Activated T-cell treated with anti-CD3 and anti-CD28 coated beads for 24 hours (primary cell): ENCODE results near the gene MRPL46.

Source experiments
- DNase-seq: peaks from one replicate; pipeline ENCODE4 v3.0.0-alpha.2; 2020; ENCODE audit warnings: low read depth

Gene MRPL46

GRCh38 chr15:88467073-88467934, at the start of gene MRPL46, which contains the start of gene MRPS11:
Gene MRPL46, minus strand, starts transcription at chr15:88467388. Its CDS starts 11 bp downstream, at chr15:88467377.
Gene MRPS11, plus strand, starts transcription at chr15:88467708. Its CDS starts 10 bp downstream, at chr15:88467718.
- DNase-seq, result peak; percentile 86

- no peak for DNase-seq
Observed at GRCh38 chr15:88513195-88513594, 46.0 kb upstream of the MRPL46 start.

GRCh38 chr15:88512601-88513000, 45.4 kb upstream of the MRPL46 start:
- no peak for DNase-seq

GRCh38 chr15:88512078-88512477, 44.9 kb upstream of the MRPL46 start:
- DNase-seq, result no peak

GRCh38 chr15:88511161-88511560, 44.0 kb upstream of the MRPL46 start:
- no peak for DNase-seq

GRCh38 chr15:88509964-88510363, 42.8 kb upstream of the MRPL46 start:
- no peak for DNase-seq

- DNase-seq, result no peak
Observed at GRCh38 chr15:88509321-88509720, 42.1 kb upstream of the MRPL46 start.

- no peak for DNase-seq
Observed at GRCh38 chr15:88506628-88507027, 39.4 kb upstream of the MRPL46 start.

- no peak for DNase-seq
Observed at GRCh38 chr15:88505721-88506120, 38.5 kb upstream of the MRPL46 start.

GRCh38 chr15:88504445-88504844, 37.3 kb upstream of the MRPL46 start:
- DNase-seq, result no peak

GRCh38 chr15:88498996-88499395, 31.8 kb upstream of the MRPL46 start:
- DNase-seq, result no peak

GRCh38 chr15:88497109-88497765, 30.0 kb upstream of the MRPL46 start:
- no peak for DNase-seq

GRCh38 chr15:88493844-88494243, 26.7 kb upstream of the MRPL46 start:
- DNase-seq, result no peak

- DNase-seq, result no peak
Observed at GRCh38 chr15:88491158-88491557, 24.0 kb upstream of the MRPL46 start.

GRCh38 chr15:88490036-88490435, 22.8 kb upstream of the MRPL46 start:
- no peak for DNase-seq

- no peak for DNase-seq
Observed at GRCh38 chr15:88489321-88489720, 22.1 kb upstream of the MRPL46 start.

GRCh38 chr15:88487796-88488523, 20.8 kb upstream of the MRPL46 start:
- DNase-seq, result no peak

GRCh38 chr15:88487178-88487795, 20.1 kb upstream of the MRPL46 start:
- no peak for DNase-seq

GRCh38 chr15:88484682-88485331, 17.6 kb upstream of the MRPL46 start:
- DNase-seq, result no peak

GRCh38 chr15:88482263-88482662, 15.1 kb upstream of the MRPL46 start:
- no peak for DNase-seq

GRCh38 chr15:88480981-88481380, 13.8 kb upstream of the MRPL46 start:
- DNase-seq, result no peak

- DNase-seq, result no peak
Observed at GRCh38 chr15:88479169-88479568, 12.0 kb upstream of the MRPL46 start.
